Fibroblast of skin of left biceps (primary cell): ENCODE measurements around the gene HYKK.
"Not testable (repeated sequence)": the region's sequence is repeated elsewhere in the genome, so short reads cannot be mapped to it uniquely, and the experiment has no call there.

Experiments
- DNase-seq, 2 experiments: peaks; one replicate each; pipeline ENCODE4 v3.0.0-alpha.2; 2013; ENCODE audit warnings: low read depth in 2 of 2

Gene HYKK

DNA sequence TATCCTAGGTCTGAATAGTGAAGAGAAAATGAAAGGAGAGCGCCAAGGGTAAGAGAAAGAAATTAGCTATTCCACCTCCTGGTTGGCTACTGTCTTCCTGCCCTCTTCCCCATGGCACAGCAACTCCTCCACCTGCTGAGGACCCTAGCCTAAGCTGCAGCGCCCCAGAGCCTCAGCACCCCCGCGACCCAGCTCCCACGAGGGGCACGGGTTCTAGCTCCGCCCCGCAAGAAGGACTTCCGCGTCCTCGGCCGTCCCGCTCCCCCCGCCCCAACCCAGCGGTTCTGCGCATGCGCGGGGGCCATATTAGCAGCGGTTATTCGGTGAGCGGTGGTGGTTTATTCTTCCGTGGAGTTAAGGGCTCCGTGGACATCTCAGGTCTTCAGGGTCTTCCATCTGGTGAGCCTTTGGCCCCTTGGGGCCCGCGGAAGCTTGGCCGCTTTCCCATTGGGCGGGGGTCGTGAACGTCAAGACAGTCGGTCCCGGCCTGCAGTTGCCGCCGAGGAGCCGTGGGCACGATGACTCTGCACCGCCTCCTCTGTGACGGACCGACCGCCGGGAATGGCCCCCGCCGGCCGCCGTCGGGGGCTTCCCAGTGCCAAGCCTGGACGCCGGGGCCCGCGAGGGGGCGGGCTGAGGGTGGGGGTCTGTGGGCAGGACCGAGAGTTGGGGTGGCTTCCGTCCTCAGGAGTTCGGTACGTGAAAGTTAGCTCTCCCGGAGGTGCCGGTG lies 32.9 kb downstream of the HYKK start, which contains the start of gene PSMA4:
Gene PSMA4, plus strand, starts transcription at position 304 of the 730 bp plus-strand sequence. CDS start 1,484 bp downstream, outside the sequence.
- DNase-seq, result peak; percentile 50 to 52

- DNase-seq, result no peak
Measured at GRCh38 chr15:78540871-78541743, 33.7 kb downstream of the HYKK start.

DNA sequence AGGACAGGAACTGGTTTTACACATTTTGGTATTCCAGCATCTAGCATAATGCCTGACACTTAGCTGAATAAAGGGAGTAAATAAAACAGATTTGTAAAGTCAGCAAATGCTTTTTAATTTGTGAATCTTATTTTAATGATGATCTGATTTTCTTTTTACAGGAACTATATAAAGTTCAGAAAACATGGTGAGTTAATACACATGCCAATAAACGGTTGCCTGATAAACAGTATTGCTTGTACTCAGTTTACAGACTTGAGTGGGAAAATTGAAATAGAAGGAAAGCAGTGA lies 34.3 kb downstream of the HYKK start:
- no peak for DNase-seq

- no peak for DNase-seq
Measured at GRCh38 chr15:78542647-78543046, 35.3 kb downstream of the HYKK start.

- no peak for DNase-seq
Measured at GRCh38 chr15:78550194-78550593, 42.8 kb downstream of the HYKK start.

DNA sequence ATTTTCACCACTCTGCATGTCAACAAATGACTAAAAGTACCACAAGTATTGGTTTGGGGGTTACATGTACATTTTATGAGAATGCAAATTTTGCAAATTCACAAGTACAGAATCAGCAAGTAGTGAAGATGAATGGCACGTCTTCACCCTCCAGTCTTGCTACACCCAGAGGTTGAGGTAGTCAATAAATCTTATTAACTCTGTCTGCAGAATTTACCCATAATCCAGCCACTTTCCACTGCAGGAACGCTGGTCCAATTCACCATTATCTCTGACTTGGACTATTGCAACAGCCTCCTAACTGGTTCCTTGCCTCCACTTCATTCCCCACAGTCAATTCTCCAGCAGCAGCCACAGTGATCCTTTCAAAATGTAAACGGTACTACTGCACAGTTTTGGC lies 43.4 kb downstream of the HYKK start:
- DNase-seq, result no peak

DNA sequence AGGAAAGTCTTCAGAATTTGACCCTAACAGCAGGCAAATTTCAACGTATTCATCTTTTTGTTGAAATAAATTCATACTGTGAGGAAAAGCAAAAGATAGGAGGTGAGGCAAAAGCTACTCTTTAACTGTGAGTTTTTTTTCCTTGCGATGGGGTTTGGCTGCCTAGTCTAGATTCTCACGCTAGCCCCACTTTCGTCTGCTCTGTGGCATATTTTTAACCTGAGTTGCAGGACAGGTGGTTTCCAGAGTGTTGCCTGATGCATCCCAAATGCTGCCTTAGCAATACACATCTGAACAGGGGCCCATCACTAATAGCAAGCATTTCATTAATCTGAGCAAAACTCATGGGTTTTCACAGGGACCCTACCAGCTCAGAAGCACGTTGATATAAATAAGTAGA lies 44.5 kb downstream of the HYKK start:
- no peak for DNase-seq

- DNase-seq, result no peak
Measured at GRCh38 chr15:78552597-78552996, 45.2 kb downstream of the HYKK start.

- not testable (repeated sequence) for DNase-seq
Measured at GRCh38 chr15:78560201-78560600, 52.8 kb downstream of the HYKK start.

GRCh38 chr15:78561490-78561889 lies 54.1 kb downstream of the HYKK start:
- no peak for DNase-seq

DNA sequence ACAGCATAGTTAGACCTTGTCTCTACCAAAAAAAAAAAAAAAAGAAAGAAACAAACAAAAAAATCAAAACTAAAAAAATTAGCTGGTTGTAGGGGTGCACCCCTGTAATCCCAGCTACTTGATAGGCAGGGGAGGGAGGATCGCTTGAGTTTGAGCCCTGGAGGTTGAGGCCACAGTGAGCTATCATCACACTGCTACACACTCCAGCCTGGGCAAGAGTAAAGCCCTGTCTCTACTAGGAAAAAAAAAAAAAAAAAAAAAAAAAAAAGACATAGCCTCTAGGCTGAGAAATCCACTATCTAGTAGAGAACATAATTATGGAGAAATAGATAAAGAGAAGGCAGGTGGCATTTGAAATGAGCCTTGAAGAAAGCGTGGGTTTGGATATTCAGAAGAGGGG lies 55.7 kb downstream of the HYKK start:
- DNase-seq, result no peak

DNA sequence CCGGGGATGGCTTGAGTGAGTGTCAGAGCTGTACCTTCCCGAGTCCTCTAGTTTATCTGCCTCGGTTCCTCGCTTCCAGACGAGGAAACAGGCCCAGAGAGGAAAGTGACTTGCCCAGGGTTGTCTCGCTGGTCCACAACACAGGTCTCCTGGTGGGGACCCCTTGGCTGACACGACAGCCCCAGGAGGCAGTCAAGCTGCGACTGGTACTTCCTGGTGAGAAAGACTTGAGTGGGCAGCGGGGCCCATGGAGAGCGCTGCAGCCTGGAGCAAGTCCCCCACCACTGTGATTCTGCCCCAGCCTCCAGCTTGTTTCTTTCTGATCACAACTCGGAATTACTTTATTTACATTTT lies 57.3 kb downstream of the HYKK start:
- DNase-seq, result no peak

GRCh38 chr15:78565097-78565950 lies 57.9 kb downstream of the HYKK start, which contains the start of gene CHRNA5:
Gene CHRNA5 (plus strand): TSS chr15:78565520. CDS start chr15:78565720, 200 bp downstream.
- DNase-seq, result peak; percentile 36 to 47

DNA sequence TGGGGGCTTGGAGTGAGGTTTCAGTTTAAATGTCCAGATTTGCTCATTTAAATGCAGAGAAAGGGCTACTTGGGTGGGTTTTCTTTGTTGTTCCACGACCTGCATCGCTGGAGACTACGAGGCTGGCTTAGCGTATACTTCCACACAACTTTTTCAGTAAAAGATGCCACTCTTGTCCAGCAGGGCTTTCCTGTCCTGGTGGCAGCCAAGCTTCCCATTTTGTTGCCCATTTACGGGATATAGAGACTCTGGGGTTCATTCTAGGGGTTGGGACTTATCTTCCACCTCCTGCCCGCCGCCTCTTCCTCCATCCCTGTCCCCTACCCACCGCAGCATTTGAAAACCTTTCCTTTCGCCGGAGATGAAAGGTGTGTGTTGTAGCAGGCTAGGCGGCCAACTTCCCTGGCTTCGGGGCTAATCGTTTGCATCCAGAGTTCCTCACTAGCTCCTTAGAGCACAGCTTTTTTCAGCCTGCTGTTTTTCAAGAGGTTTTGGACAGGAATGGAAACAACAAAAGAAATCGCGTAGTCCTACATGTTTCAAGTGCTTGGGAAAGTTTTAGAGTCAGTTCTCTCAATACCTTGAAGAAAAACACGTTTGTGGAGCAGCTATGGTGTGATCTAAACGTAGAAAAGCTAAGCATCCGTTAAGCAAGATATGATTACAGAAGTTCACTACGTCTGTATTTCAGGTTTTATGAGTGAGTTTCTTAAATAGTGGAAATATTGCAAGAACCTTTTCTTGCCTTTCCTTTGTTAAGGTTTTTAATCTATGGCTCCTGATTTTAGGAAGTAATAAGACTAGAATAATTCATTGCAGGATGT lies 58.8 kb downstream of the HYKK start:
- DNase-seq, result no peak

DNA sequence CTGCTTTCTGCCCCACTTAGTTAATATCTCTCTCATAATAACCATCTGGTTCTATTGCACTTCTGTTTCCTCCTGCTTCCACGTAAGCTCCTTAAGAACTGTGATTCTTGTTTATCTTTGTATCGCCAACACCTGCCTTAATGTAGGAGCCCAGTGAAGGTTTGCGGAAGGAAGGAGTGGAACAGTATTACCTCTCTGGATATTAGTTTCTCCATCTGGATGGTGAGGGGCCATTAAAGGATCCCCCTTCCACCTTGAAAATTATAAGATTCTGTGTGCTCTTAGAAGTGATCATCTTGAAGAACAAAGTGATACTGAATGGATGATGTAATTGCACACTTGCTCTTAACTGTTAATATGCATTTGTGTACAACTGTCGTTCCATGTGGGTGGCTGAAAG lies 60.2 kb downstream of the HYKK start:
- DNase-seq, result no peak

DNA sequence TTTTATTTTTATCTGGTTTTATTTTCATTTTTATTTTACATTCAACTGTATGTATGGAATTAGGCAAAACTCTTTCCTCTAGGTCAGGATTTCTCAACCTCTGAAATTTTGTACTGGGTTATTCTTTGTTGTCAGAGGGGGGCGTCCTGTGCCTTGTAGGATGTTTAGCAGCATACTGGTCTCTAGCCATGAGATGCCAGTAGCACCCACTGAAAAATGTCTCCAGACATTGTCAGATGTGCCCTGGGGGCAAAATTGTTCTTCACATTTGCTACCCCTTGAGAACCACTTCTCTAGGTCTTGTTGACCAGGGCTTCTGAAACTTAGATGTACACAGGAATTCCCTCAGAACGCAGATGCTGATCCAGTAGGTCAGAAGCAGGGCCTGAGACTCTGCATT lies 63.3 kb downstream of the HYKK start:
- no peak for DNase-seq

DNA sequence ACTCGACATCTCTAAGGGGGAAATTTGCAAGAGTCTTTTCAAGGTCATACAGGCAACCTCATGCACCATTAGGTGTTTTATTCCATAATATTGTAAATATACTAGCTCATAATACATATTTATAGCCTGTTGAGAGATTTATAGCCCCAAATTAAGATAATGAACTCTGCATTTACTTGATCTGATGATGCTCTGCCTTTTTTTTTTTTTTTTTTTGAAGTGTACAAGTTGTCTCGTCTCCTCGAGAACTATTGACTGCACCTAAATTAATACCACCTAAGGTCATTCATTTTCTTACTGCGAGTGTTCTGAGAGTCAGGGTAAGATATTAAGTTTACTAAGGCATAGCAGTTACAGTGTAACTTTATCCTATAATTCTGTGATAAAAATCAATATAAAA lies 64.0 kb downstream of the HYKK start:
- no peak for DNase-seq

- no peak for DNase-seq
Measured at GRCh38 chr15:78573416-78573815, 66.0 kb downstream of the HYKK start.

DNA sequence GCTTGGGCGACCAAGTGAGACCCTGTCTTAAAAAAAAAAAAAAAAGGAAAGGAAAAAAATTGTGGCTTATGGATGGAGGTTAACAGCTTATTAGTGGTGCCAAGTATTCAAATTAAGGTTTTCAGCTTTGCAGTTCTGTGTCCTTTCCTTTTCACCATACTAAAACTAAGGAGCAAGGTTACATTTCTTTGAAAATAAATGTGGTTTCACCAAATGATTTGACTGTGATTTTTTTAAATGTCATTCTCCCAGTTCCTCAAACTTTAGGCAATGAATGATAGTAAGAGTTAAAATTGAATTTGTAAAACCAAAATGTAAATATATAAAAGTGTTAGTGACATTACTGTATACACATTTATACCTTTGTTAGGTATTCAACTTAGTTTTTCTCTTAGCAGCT lies 67.6 kb downstream of the HYKK start:
- DNase-seq, result no peak
